Stimulated activated CD8-positive, alpha-beta memory T cell treated with anti-CD3 and anti-CD28 coated beads, Interleukin-2, amount 100 ng/mL, for 1 hour (primary cell): ENCODE results near the gene NAA30.
A peak's percentile ranks its signal among the peaks of the same experiment; 100 is the strongest.
"Not testable (repeated sequence)": the region's sequence is repeated elsewhere in the genome, so short reads cannot be mapped to it uniquely, and the experiment has no call there.

Experiments used
- DNase-seq, 2 donors: peaks; one replicate each; pipeline ENCODE4 v3.0.0-alpha.2; 2020; ENCODE audit warnings: low read depth in 2 of 2

Gene NAA30

GRCh38 chr14:57390037-57390805 is at the start of gene NAA30:
TSS of gene NAA30 (plus strand) at chr14:57390586. CDS start at chr14:57390958, 372 bp downstream.
- DNase-seq: peak; percentile 84 to 87

GRCh38 chr14:57343545-57344297 is 46.7 kb upstream of the NAA30 start:
- not testable (repeated sequence) for DNase-seq

- DNase-seq: no peak
Observed at GRCh38 chr14:57345106-57345505, 45.3 kb upstream of the NAA30 start.

- DNase-seq: no peak
Observed at GRCh38 chr14:57346741-57347140, 43.6 kb upstream of the NAA30 start.

- no peak for DNase-seq
Observed at GRCh38 chr14:57352396-57353170, 37.8 kb upstream of the NAA30 start.

GRCh38 chr14:57355081-57355800 is 35.1 kb upstream of the NAA30 start:
- no peak for DNase-seq

- no peak for DNase-seq
Observed at GRCh38 chr14:57362361-57362760, 28.0 kb upstream of the NAA30 start.

GRCh38 chr14:57364659-57365450 is 25.5 kb upstream of the NAA30 start:
- DNase-seq: no peak

- not testable (repeated sequence) for DNase-seq
Observed at GRCh38 chr14:57370187-57370586, 20.2 kb upstream of the NAA30 start.

- DNase-seq: no peak
Observed at GRCh38 chr14:57371013-57371412, 19.4 kb upstream of the NAA30 start.

- no peak for DNase-seq
Observed at GRCh38 chr14:57375156-57375555, 15.2 kb upstream of the NAA30 start.

- no peak for DNase-seq
Observed at GRCh38 chr14:57378661-57379060, 11.7 kb upstream of the NAA30 start.

- DNase-seq: no peak
Observed at GRCh38 chr14:57380935-57381334, 9.5 kb upstream of the NAA30 start.

- DNase-seq: no peak
Observed at GRCh38 chr14:57382283-57382682, 8.1 kb upstream of the NAA30 start.

GRCh38 chr14:57383125-57383745 is 7.2 kb upstream of the NAA30 start:
- DNase-seq: no peak

- no peak for DNase-seq
Observed at GRCh38 chr14:57388067-57388466, 2.3 kb upstream of the NAA30 start.

- no peak for DNase-seq
Observed at GRCh38 chr14:57389646-57390036, 745 bp upstream of the NAA30 start.

GRCh38 chr14:57390806-57391516 is 575 bp downstream of the NAA30 start:
- DNase-seq: peak in 1 of 2 donors; percentile 3

GRCh38 chr14:57391517-57392195 is 1.3 kb downstream of the NAA30 start:
- DNase-seq: no peak
